Measurements from ENCODE around the gene FN3KRP. TPM values are rescaled to one million over a fixed set of nuclear protein-coding genes. Genes with fewer than 3 reads are reported as not detected.

FN3KRP gene
- total and polyA plus RNA-seq, 2 of the 13 experiments (the other 11 are each of a cell fraction or from before 2014, with no cell fraction given): 22.4 to 28.2 TPM

- no peak for TF ChIP-seq ARID3A (IDR thresholded peaks at IDR 0.05; ENCODE audit: low read depth, low read length)
- TF ChIP-seq ZNF124 (CRISPR knock-in tag; IDR thresholded peaks at IDR 0.05): no peak
- TF ChIP-seq MAX (IDR thresholded peaks at IDR 0.05): peak; percentile 33; the same call in 1 of the 2 replicates
- TF ChIP-seq DPF2 (CRISPR knock-in tag; IDR thresholded peaks at IDR 0.05; ENCODE audit: borderline replicate concordance, low read depth): no peak
- TF ChIP-seq SNAPC2 (CRISPR knock-in tag; IDR thresholded peaks at IDR 0.05): no peak
- TF ChIP-seq ZNF619 (CRISPR knock-in tag; IDR thresholded peaks at IDR 0.05): 0 out of 2 replicates have a peak, but pooled peaks have one; percentile 45
- TF ChIP-seq ZNF777 (CRISPR knock-in tag; IDR thresholded peaks at IDR 0.05): no peak
- TF ChIP-seq PHF20 (CRISPR knock-in tag; IDR thresholded peaks at IDR 0.05): no peak
- no peak for TF ChIP-seq KLF16 (CRISPR knock-in tag; IDR thresholded peaks at IDR 0.05)
- peak; percentile 24; the same call in 1 of the 2 replicates for TF ChIP-seq SAP130 (CRISPR knock-in tag; IDR thresholded peaks at IDR 0.05; ENCODE audit: low read depth)
- no peak for TF ChIP-seq SKIL (CRISPR knock-in tag; IDR thresholded peaks at IDR 0.05; ENCODE audit: borderline replicate concordance)
- TF ChIP-seq PBX3 (CRISPR knock-in tag; IDR thresholded peaks at IDR 0.05; ENCODE audit: borderline replicate concordance): no peak
- 0 out of 2 replicates have a peak, but pooled peaks have one; percentile 20 for TF ChIP-seq ELK4 (CRISPR knock-in tag; IDR thresholded peaks at IDR 0.05; ENCODE audit: borderline replicate concordance)
- TF ChIP-seq ZNF331 (CRISPR knock-in tag; IDR thresholded peaks at IDR 0.05): no peak
- no peak for TF ChIP-seq CEBPZ (IDR thresholded peaks at IDR 0.05; ENCODE audit: low read length)
- no peak for TF ChIP-seq ZNF367 (CRISPR knock-in tag; IDR thresholded peaks at IDR 0.05; ENCODE audit: borderline replicate concordance)
- no peak for TF ChIP-seq KDM3A (CRISPR knock-in tag; IDR thresholded peaks at IDR 0.05; ENCODE audit: low read depth)
- no peak for TF ChIP-seq ZFYVE20 (CRISPR knock-in tag; IDR thresholded peaks at IDR 0.05; ENCODE audit: borderline replicate concordance, low read depth)
- 0 out of 2 replicates have a peak, but pooled peaks have one; percentile 35 for TF ChIP-seq ZNF557 (CRISPR knock-in tag; IDR thresholded peaks at IDR 0.05)
Measured at GRCh38 chr17:82775001-82775823, 58.7 kb downstream of the FN3KRP start (continued).
